Measurements from ENCODE around the gene SIT1.
A peak's percentile ranks its signal among the peaks of the same experiment; 100 is the strongest.

Gene SIT1

GRCh38 chr9:35603986-35604577 is 46.6 kb downstream of the SIT1 start:
- peak; percentile 91 for DNase-seq

- DNase-seq: no peak
Measured at GRCh38 chr9:35603506-35603985, 47.2 kb downstream of the SIT1 start.

GRCh38 chr9:35599763-35600604 is 50.7 kb downstream of the SIT1 start:
- DNase-seq: no peak

All from NCI-H510A (cell line).